GM21367 (cell line): ENCODE data around the gene PITPNM3.
"Not testable (repeated sequence)": the region's sequence is repeated elsewhere in the genome, so short reads cannot be mapped to it uniquely, and the experiment has no call there.

Experiments
- ATAC-seq: cut with Tn5 transposase; IDR thresholded peaks from one replicate; pipeline ENCODE4 v1.9.1; 2021; ENCODE audit not compliant: unreplicated experiment

PITPNM3 gene

DNA sequence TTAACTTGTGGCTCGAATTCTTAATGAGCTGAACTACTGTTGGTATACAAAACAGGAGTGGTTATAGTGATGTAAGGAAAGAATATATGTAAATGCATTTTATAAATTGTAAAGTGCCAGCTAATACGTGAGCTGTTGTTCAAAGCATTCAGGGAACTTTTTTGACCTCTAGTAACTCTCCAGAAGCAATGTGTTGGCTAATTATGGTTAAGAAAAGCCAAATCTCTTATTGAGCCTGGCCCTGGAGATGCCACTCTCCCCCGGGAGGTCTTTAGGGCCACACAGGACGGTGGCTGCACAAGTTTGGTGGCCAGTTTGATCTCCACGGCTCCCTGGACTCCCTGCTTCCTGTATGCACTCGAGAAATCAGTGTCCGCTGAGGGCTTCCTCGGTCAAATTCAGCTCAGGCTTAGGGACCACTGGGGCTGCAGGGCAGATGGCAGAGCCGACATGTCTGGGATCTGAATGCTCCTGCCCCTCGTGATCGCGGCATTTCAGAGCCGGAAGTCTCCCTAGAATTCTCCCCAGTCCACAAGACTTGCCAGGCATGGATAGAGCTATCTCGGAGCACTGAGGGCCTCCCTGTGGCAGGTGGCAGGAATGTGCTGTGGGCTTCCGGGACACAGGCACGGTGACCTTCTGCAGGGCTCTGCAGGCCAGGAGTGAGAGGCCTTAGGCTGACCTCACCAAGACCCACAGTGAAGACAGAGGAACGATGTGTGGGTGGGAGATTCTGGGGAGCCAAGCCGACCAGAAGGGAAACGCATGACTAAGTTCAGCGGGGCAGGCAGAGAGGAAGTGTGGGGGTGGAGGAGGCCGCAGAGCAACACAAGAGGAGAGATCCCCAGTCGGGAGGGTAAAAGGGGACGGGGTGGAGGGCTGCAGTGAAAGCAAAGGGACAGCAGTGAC, 18.6 kb upstream of the PITPNM3 start:
- ATAC-seq, result no peak

DNA sequence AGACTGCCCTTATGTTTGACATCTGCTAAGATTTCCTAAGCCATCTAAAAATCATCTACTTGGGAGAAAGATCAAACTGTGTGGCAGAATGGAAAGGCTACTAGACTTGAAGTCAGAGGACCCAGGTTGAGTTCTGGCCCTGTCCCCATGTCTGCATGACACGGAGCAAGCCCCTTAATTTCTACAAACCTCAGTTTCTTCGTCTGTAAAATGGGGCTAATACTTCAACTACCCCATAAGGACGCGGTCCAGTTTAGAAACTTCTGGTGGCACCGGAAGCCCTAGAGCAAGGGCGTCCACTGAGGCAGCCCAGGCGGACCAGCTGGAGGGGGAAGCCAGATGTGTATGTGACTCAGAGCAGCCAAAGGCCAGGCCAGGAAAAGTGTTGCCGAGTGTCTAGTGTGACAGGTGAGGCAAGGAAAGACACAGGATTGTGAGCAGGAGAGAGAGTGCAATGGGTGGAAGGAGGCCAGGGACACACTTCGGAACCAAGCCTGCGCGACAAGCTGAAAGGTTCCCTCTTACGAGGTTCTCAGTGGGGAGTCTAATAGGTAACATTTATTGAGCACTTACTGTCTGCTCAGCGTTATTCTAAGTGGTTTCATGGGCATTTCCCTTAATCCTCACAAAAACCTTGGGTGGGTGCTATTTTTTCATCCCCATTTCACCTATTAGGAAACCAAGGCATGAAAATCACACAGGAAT, 17.8 kb upstream of the PITPNM3 start:
- no peak for ATAC-seq

- ATAC-seq, result not testable (repeated sequence)
Measured at GRCh38 chr17:6573495-6573894, 17.1 kb upstream of the PITPNM3 start.

GRCh38 chr17:6572972-6573370, 16.6 kb upstream of the PITPNM3 start:
- ATAC-seq, result no peak

DNA sequence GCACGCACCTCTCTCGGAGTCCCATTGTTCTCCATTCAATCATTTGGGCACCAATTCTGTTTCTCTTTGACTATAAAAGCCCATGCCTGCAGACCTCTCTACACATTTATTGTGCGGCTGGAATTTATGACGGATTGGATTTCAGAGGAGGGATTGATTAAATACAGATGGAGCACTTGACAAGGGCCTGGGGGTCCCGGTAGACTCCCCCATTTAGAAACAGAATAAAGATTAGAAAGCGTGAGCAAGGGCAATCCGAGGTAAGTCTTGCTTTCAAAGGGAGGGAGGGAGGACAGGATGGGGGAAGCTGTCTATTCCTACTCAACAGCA, 15.1 kb upstream of the PITPNM3 start:
- ATAC-seq, result no peak

DNA sequence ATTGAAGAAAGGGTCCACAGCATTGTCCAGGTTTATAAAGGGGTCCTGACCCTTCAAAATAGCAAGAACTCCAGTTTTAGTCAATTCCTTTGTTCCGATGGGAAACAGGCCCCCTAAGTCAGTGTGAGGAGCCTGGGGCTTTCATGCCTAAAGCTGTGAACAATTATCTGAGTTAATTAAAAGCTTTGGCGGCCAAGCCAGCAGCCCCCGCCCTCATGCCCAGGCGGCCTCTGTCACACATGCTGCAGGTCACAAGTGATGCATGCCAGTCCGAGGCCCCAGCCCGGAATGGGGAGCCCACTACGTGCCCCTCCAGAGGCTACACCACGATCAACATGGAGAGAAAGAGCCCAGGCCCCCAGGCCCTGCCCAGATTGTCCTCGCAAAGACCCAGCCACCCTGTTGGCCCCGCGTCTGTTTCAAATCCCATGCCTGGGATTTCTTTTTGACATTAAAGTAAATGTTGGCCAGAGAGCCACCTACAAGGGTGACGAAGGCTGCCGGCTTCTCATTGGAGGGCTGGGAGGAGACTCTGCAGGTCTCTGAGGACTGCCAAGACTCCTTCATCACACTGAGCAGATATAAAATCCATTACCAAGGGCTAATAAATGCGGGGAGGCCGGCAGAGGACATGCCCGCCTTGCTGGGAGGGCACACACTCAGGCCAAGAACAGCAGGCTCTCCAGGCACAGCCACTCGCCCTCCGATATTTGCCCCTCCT, 14.5 kb upstream of the PITPNM3 start:
- no peak for ATAC-seq

- no peak for ATAC-seq
Measured at GRCh38 chr17:6569370-6570285, 13.3 kb upstream of the PITPNM3 start.

- ATAC-seq, result no peak
Measured at GRCh38 chr17:6568184-6568758, 11.9 kb upstream of the PITPNM3 start.

DNA sequence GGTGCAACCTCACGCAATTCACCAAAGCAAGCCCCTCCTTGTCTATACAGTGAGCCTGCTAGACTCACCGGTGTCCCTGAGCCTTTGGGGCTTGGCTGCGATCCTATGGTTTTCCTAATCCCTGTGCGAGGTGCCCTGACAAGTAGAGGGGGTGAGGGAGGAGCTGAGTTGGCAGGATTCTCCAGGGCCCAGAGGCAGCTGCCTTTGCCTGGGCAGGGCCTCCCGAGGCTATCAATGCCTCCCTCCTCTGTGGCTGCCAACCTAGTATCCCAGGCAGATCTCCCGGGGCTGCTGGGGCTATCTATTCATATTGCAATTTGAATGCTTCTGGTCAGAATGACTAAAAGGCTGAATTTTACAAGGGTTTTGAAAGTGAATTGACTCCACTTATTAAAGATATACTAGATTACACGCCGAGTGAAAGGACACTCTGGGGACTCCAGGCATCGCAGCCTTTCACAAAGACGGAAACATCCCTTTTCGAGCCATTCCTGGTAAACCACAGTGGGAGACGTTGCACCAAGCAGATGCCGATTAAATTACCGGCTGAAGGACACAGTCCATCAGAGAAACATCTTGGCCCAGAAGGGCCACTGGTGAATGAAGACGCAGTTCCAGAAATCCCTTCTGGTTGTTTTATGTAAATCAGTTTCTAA, 11.3 kb upstream of the PITPNM3 start:
- no peak for ATAC-seq

DNA sequence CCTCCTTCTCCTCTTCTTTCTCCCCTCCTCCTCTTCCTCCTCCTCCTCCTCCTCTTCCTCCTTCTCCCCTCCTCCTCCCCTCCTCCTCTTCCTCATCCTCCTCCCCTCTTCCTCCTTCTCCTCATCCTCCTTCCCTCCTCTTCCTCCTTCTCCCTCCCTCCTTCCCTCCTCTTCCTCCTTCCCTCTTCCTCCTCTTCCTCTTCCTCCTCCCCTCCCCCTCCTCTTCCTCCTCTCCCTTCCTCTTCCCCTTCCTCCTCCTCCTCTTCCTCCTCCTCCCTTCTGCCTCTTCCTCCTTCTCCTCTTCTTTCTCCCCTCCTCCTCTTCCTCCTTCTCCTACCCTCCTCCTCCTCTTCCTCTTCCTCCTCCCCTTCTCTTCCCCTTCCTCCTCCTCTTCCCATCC, 5.1 kb upstream of the PITPNM3 start:
- no peak for ATAC-seq

GRCh38 chr17:6560496-6560895, 4.1 kb upstream of the PITPNM3 start:
- ATAC-seq, result no peak

- no peak for ATAC-seq
Measured at GRCh38 chr17:6559753-6560215, 3.4 kb upstream of the PITPNM3 start.

- no peak for ATAC-seq
Measured at GRCh38 chr17:6558932-6559752, 2.8 kb upstream of the PITPNM3 start.

DNA sequence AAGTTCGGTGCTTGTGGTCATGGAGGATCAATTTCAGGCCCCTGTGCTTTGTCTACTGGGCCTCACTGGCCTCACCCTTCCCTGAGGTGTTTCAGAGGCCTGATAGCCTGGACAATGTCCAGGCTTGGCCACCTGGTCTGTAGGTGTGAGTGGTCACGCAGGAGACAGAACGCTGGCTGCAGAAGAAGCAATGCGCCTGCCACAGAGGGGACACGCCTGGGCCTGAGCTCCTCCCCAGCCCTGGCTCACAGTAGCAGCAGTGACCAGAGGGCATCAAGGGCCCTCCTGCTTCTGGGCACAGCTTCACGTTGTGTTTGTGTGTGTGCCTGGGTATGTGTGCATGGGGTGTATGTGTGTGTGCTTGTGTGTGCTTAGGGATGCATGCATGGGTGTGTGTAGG, 1.9 kb upstream of the PITPNM3 start:
- no peak for ATAC-seq

DNA sequence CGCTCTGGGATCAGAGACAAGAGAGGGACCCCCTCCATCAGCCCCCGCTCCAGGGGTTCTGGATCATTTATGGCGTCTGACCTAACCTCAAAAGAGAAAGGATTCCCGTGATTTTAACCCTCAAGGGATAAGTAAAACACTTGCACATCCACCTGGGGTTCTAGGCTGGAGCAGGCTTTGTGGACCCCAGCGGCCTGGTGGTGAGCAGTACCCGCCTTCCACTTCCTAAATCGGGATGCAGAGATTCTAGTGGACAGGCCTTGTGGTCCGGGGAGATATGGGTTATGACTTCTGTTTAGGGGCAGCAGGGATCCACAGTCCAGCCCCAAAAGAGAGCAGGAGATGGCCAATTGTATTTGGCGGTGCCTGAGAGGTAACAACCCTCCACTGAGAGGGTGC, 684 bp upstream of the PITPNM3 start:
- ATAC-seq, result no peak

GRCh38 chr17:6555331-6556120, 829 bp downstream of the PITPNM3 start:
- no peak for ATAC-seq

GRCh38 chr17:6554871-6555330, 1.5 kb downstream of the PITPNM3 start:
- no peak for ATAC-seq

DNA sequence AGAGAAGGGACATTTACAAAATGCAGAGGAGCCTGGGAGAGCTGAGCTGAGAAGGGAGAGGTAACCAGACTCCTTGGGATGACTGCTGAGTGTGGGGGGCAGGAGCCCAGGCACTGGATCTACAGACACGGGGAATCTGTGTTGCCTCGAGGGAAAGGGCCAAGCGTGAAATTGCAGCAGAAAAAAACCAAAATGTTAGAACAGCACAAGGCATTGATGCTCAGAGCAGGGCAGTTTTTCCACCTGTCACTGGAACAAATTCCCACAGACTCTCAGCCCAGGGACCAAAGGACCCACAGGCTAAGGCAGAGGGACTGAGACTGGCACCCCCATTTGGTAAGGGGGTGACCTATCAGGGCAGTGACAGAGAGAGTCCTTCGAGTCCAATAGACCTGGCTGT, 2.0 kb downstream of the PITPNM3 start:
- ATAC-seq, result no peak
